HG02798 (cell line): ENCODE results near the gene ZNF385B.
"Not testable (repeated sequence)": the region's sequence is repeated elsewhere in the genome, so short reads cannot be mapped to it uniquely, and the experiment has no call there.

ENCODE experiments used
- ATAC-seq: cut with Tn5 transposase; IDR thresholded peaks from one replicate; pipeline ENCODE4 v1.9.1; 2021; ENCODE audit warnings: mild to moderate bottlenecking; ENCODE audit not compliant: unreplicated experiment, poor library complexity

ZNF385B gene

DNA sequence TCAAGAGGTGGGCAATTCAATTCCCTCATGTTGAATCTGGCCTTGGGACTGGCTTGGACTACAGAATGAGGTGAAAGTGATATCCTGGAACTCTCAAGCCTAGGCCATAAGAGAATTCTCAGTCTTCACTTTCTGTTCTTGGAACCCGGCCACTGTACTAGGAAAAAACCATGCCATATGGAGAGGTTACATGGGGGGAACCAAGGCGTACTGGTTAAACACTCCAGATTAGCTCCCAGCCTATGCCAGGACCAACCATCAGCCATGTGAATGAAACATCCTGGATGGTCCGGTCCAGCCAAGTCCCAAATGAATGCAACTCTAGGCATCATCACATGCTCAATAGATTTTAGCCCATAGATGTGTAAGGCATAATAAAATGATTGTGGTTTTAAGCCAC, 56.4 kb downstream of the ZNF385B start:
- ATAC-seq: no peak

DNA sequence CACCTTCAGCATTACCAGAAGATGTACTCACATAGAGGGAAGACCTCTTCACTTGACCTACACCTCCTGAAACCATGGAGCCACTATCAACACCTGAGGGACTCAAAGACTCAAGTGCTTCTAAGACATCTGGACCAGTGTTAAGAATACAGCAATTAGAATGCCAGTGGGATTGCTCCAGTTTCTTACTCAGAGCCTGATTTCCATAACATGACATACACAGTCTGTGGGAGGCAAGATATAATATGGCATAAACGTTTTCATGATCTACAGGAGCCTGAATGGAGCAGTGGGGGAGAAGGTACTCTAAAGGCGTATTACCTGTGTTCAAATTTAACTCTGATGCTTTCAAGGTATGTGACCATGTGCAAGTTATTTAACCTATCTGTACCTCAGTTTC, 57.2 kb downstream of the ZNF385B start:
- ATAC-seq: no peak

- no peak for ATAC-seq
These were observed 59.1 kb downstream of the ZNF385B start for GRCh38 chr2:179802051-179802882.

- ATAC-seq: no peak
These were observed 60.6 kb downstream of the ZNF385B start for GRCh38 chr2:179800776-179801175.

GRCh38 chr2:179796213-179797007, 65.0 kb downstream of the ZNF385B start:
- no peak for ATAC-seq

DNA sequence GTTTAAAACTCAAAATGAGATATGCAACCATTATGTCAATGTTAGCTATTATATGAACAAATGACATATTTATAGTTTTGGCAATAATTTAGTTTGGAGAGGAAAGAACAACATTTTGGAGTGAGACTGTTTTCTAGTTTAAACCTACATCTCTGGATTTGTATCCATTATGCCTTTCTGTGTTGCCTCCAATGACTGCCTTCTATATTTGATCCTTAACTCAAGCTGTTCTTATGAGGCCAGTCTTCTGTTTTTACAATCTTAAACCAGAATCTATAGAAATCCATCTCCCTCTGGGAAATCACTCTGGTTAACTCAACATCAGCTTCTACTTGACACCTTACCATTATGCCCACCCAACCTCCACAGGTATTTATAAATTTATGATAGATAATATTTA, 67.5 kb downstream of the ZNF385B start:
- no peak for ATAC-seq

GRCh38 chr2:179793238-179793637, 68.2 kb downstream of the ZNF385B start:
- ATAC-seq: no peak

- no peak for ATAC-seq
These were observed 70.9 kb downstream of the ZNF385B start for GRCh38 chr2:179790235-179791217.

- no peak for ATAC-seq
These were observed 73.3 kb downstream of the ZNF385B start for GRCh38 chr2:179788104-179788503.

GRCh38 chr2:179787601-179788000, 73.8 kb downstream of the ZNF385B start:
- no peak for ATAC-seq

- no peak for ATAC-seq
These were observed 75.5 kb downstream of the ZNF385B start for GRCh38 chr2:179785902-179786301.

DNA sequence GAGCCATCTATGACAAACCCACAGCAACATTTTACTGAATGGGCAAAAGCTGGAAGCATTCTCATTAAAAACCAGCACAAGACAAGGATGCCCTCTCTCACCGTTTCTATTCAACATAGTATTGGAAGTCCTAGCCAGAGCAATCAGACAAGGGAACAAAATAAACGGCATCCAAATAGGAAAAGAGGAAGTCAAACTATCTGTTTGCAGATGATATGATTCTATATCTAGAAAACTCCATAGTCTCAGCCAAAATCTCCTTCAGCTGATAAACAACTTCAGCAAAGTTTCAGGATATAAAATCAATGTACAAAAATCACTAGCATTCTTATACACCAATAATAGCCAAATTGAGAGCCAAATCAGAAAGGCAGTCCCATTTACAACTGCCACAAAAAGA, 79.1 kb downstream of the ZNF385B start:
- not testable (repeated sequence) for ATAC-seq

DNA sequence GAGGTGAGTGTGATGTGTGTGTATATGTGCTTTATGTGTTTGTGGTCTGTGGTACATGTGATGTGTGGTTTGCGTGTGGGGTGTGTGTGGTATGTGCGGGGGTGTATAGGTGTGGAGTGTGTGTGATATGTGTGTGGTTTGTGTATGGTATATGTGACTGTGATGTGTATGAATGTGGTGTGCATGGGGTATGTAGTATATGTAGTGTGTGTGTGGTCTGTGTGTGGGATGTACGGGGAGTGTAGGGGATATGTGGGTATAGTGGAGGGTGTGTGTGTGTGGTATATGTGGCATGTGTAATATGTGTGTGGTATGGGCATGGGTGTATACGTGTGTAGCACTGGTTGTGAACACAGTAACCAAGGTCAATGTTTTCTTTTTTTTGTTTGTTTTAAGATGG, 87.4 kb downstream of the ZNF385B start:
- ATAC-seq: no peak

DNA sequence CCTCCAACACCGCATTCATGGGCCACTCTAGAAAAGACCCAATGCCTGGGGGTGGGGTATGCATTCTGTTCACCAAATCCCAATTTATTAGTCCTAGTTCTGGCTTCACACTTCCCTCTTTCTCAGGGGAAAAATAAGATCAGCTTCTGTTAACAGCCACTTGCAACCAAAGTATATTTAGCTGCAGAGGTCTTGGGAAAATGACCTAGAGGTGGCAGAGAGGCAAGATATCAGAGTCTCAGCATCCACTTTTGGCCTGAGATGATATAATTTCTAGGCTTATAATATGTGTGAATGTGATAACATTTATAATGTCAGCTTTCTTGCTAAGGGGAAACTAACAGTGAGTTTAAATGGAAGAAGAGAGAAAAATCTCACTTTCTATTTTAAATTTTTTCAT, 89.1 kb downstream of the ZNF385B start:
- no peak for ATAC-seq

DNA sequence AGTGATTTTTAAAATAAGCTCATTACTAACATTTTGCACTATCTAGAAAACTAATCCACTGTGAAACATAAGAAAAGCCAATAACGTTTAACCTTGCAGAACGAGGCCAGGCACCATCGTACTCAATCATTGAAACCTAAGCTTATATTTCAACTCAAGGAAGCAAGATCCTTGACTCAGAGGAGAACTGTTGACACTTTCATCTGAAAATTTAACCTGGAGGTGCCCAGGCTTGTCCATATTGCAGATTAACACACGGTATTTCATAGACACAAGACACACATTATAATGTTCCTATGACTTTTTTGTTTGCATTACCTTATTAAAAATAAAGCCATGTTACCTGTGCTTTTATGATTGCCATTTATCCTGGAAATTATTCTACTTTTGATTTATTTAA, 89.6 kb downstream of the ZNF385B start:
- ATAC-seq: no peak

GRCh38 chr2:179770029-179770428, 91.4 kb downstream of the ZNF385B start:
- ATAC-seq: no peak

DNA sequence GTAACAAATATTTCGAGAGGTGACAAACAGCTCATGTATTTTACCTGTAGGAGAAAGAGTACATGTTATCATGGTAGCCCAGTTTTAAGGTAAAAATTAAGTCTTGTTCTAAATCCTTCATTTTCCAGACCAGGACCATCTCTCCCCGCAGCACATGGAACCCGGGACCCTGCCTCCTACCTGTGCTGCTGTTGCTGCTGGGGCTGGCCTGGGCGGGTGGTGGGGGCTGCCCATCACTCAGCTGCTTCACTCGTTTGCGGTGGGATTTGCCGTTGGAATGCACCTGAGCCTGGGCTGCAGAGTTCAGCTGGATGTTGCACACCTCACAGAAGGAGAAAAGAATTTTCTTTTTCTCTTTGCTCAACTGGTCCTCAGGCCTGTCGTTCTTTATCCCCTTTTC, 92.1 kb downstream of the ZNF385B start:
- no peak for ATAC-seq

GRCh38 chr2:179768765-179769164, 92.6 kb downstream of the ZNF385B start:
- ATAC-seq: no peak

- no peak for ATAC-seq
These were observed 95.7 kb downstream of the ZNF385B start for GRCh38 chr2:179765666-179766065.

- no peak for ATAC-seq
These were observed 96.7 kb downstream of the ZNF385B start for GRCh38 chr2:179764710-179765109.
